GM21737 (cell line): Measurements from ENCODE around the gene PAF1.

Source experiments
- ATAC-seq: cut with Tn5 transposase; IDR thresholded peaks from one replicate; pipeline ENCODE4 v1.9.1; 2021; ENCODE audit warnings: mild to moderate bottlenecking, moderate library complexity; ENCODE audit not compliant: unreplicated experiment

PAF1 gene

GRCh38 chr19:39390751-39391437, at the start of gene PAF1, which contains the start of gene MED29:
Gene PAF1, minus strand, starts transcription at chr19:39391106. Its CDS starts 242 bp downstream, at chr19:39390864.
Gene MED29, plus strand, starts transcription at chr19:39391378. Its CDS starts 45 bp downstream, at chr19:39391423.
- ATAC-seq = peak; percentile 89

GRCh38 chr19:39438270-39438934, 47.5 kb upstream of the PAF1 start:
- no peak for ATAC-seq

GRCh38 chr19:39436350-39436716, 45.4 kb upstream of the PAF1 start:
- ATAC-seq = no peak

GRCh38 chr19:39435499-39436349, 44.8 kb upstream of the PAF1 start, which contains the start of gene RPS16:
Gene RPS16, minus strand, starts transcription at chr19:39435949. Its CDS starts 54 bp downstream, at chr19:39435895.
- ATAC-seq = peak; percentile 62

GRCh38 chr19:39434123-39435076, 43.5 kb upstream of the PAF1 start:
- ATAC-seq = no peak

- no peak for ATAC-seq
Observed at GRCh38 chr19:39433480-39434079, 42.7 kb upstream of the PAF1 start.

GRCh38 chr19:39432677-39433025, 41.7 kb upstream of the PAF1 start:
- no peak for ATAC-seq

GRCh38 chr19:39430675-39431593, 40.0 kb upstream of the PAF1 start:
- ATAC-seq = no peak

GRCh38 chr19:39428283-39429112, 37.6 kb upstream of the PAF1 start:
- no peak for ATAC-seq

GRCh38 chr19:39427707-39428106, 36.8 kb upstream of the PAF1 start:
- no peak for ATAC-seq

- no peak for ATAC-seq
Observed at GRCh38 chr19:39426170-39426569, 35.3 kb upstream of the PAF1 start.

- ATAC-seq = no peak
Observed at GRCh38 chr19:39425744-39426143, 34.8 kb upstream of the PAF1 start.

- ATAC-seq = no peak
Observed at GRCh38 chr19:39424934-39425333, 34.0 kb upstream of the PAF1 start.

GRCh38 chr19:39423258-39424086, 32.6 kb upstream of the PAF1 start:
- ATAC-seq = no peak

GRCh38 chr19:39422020-39422419, 31.1 kb upstream of the PAF1 start:
- ATAC-seq = no peak

GRCh38 chr19:39420769-39421168, 29.9 kb upstream of the PAF1 start:
- no peak for ATAC-seq

- ATAC-seq = no peak
Observed at GRCh38 chr19:39419003-39419402, 28.1 kb upstream of the PAF1 start.
